ENCODE data around the gene FBH1.

Gene FBH1

DNA sequence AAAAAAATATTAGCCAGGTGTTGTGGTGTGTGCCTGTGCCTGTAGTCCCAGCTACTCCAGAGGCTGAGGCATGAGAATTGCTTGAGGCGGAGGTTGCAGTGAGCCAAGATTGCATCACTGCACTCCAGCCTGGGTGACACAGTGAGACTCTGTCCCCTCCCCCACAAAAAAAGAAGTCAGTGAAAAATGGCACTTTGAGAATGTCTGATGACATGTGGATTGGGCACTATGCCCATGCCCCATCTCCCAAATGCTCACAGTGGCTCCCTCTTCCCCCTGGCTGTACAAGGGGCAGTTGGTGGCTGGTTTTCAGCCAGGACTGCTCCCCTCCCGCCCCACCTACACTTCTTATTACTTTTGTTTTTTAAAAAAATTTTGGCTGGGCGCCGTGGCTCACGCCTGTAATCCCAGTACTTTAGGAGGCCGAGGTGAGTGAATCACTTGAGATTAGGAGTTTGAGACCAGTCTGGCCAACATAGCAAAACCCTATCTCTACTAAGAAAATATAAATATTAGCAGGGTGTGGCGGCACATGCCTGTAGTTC lies 61.2 kb downstream of the FBH1 start:
- Histone ChIP-seq H4K20me1 (ENCODE audit: insufficient read depth, low read length) (no peaks in the 10 kb centered on the region), H3K9me3 (ENCODE audit: insufficient read depth, low read length, severe bottlenecking) (no peaks in the 10 kb centered on the region), H3K27ac (ENCODE audit: low read length) (no peak overlapping the region), H3K79me2 (ENCODE audit: insufficient read depth, low read length) (no peaks in the 10 kb centered on the region), H3K36me3 (ENCODE audit: insufficient read depth, low read length) (no peaks in the 10 kb centered on the region), H3K27me3 (ENCODE audit: insufficient read depth, low read length, poor library complexity) (no peaks in the 10 kb centered on the region), H3K9ac (ENCODE audit: low read depth, low read length) (no peak overlapping the region), H2AFZ (ENCODE audit: low read depth, low read length) (no peak overlapping the region), H3K4me3 (ENCODE audit: low read depth in 1 of 2, low read length in 2 of 2) (no peak overlapping the region), H3K4me2 (ENCODE audit: insufficient read depth, low read length) (no peak overlapping the region), H3K4me1 (ENCODE audit: insufficient read depth, low read length) (no peaks in the 10 kb centered on the region)
- peak; percentile 27 for DNase-seq
- 0 out of 3 replicates have a peak, but pooled peaks have one; percentile 60 for ATAC-seq (ENCODE audit: insufficient read depth, low read depth)
- no peak for TF ChIP-seq EZH2 (IDR thresholded peaks at IDR 0.05; ENCODE audit: borderline replicate concordance, low read depth, low read length, severe bottlenecking)
- TF ChIP-seq, protein P1, sequence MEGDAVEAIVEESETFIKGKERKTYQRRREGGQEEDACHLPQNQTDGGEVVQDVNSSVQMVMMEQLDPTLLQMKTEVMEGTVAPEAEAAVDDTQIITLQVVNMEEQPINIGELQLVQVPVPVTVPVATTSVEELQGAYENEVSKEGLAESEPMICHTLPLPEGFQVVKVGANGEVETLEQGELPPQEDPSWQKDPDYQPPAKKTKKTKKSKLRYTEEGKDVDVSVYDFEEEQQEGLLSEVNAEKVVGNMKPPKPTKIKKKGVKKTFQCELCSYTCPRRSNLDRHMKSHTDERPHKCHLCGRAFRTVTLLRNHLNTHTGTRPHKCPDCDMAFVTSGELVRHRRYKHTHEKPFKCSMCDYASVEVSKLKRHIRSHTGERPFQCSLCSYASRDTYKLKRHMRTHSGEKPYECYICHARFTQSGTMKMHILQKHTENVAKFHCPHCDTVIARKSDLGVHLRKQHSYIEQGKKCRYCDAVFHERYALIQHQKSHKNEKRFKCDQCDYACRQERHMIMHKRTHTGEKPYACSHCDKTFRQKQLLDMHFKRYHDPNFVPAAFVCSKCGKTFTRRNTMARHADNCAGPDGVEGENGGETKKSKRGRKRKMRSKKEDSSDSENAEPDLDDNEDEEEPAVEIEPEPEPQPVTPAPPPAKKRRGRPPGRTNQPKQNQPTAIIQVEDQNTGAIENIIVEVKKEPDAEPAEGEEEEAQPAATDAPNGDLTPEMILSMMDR (IDR thresholded peaks at IDR 0.05; ENCODE audit: borderline replicate concordance, extremely low read depth, low read length, poor library complexity, severe bottlenecking) = no peak

DNA sequence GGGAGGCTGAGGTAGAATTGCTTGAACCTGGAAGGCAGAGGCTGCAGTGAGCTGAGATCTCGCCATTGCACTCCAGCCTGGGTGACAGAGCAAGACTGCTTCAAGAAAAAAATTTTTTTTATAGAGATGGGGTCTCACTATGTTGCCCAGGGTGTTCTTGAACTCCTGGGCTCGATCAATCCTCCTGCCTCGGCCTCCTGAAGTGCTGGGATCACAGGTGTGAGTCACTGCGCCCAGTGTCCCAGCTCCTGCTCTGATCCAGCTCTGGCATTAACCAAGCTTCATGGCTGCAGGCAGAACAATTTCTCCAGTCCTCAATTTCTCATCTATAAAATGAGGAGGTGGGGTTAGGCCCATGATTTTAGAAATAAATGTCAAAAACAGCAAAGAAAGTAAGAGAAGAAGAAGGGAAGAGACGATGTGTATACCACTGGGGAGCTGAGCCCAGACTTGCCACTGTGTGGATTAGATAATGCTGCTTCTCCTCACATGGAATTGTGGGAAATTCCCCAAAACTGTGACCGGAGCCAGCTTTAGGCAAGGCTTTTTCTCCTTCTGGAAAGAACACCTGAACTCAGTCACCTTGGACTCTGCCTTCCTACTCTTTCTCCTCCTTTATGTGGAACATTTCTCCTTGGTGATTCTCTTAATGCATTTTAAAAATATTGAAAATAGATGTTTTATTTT lies 61.8 kb downstream of the FBH1 start:
- Histone ChIP-seq H3K36me3 (ENCODE audit: insufficient read depth, low read length) (no peaks in the 10 kb centered on the region), H4K20me1 (ENCODE audit: insufficient read depth, low read length) (no peaks in the 10 kb centered on the region), H3K4me1 (ENCODE audit: insufficient read depth, low read length) (no peaks in the 10 kb centered on the region), H3K27ac (ENCODE audit: low read length) (no peak overlapping the region), H2AFZ (ENCODE audit: low read depth, low read length) (no peak overlapping the region), H3K79me2 (ENCODE audit: insufficient read depth, low read length) (no peaks in the 10 kb centered on the region), H3K9me3 (ENCODE audit: insufficient read depth, low read length, severe bottlenecking) (no peaks in the 10 kb centered on the region), H3K4me3 (ENCODE audit: low read depth in 1 of 2, low read length in 2 of 2) (no peak overlapping the region), H3K27me3 (ENCODE audit: insufficient read depth, low read length, poor library complexity) (no peaks in the 10 kb centered on the region), H3K4me2 (ENCODE audit: insufficient read depth, low read length) (no peak overlapping the region), H3K9ac (ENCODE audit: low read depth, low read length) (no peak overlapping the region)
- no peak for TF ChIP-seq EZH2 (IDR thresholded peaks at IDR 0.05; ENCODE audit: borderline replicate concordance, low read depth, low read length, severe bottlenecking)
- TF ChIP-seq, protein P1 (IDR thresholded peaks at IDR 0.05; ENCODE audit: borderline replicate concordance, extremely low read depth, low read length, poor library complexity, severe bottlenecking) = no peak
- DNase-seq = no peak
- ATAC-seq (ENCODE audit: insufficient read depth, low read depth) = no peak

DNA sequence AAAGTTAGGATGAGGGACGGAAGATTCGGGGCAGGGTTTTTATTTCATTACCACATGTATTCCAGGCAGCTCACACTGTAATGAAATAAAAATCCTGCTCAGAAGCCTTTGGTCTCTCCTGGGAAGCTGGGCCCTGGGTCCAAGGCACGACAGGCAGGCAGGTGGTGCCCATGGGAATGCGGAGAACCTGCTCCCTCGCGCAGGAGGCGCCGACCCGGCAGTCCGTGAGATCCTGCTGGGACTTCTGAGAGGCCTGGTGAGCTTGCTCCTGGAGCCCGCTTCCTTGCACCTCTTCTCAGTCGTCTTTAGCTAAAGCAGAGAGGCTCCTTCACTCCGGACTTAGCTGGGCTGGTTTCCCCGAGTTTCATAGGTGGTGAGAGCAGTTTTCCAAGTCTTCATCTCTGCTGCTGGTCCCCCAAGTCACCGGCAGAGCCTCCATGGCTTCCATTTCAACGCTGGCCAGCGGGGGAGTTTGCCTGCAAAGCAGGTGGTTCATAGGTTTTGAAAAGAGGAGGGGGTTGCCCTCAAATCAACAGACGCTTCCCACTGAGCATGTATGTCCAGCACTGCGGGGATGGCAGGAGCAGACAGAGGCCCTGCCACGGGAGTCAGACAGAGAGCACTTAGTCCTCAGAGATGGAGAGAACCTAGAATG lies 62.8 kb downstream of the FBH1 start:
- Histone ChIP-seq H3K27ac (ENCODE audit: low read length) (no peak overlapping the region), H4K20me1 (ENCODE audit: insufficient read depth, low read length) (no peaks in the 10 kb centered on the region), H2AFZ (ENCODE audit: low read depth, low read length) (no peak overlapping the region), H3K36me3 (ENCODE audit: insufficient read depth, low read length) (no peaks in the 10 kb centered on the region), H3K4me3 (ENCODE audit: low read depth in 1 of 2, low read length in 2 of 2) (no peak overlapping the region), H3K79me2 (ENCODE audit: insufficient read depth, low read length) (no peaks in the 10 kb centered on the region), H3K4me2 (ENCODE audit: insufficient read depth, low read length) (no peak overlapping the region), H3K9ac (ENCODE audit: low read depth, low read length) (no peak overlapping the region), H3K9me3 (ENCODE audit: insufficient read depth, low read length, severe bottlenecking) (no peaks in the 10 kb centered on the region), H3K27me3 (ENCODE audit: insufficient read depth, low read length, poor library complexity) (no peaks in the 10 kb centered on the region), H3K4me1 (ENCODE audit: insufficient read depth, low read length) (no peaks in the 10 kb centered on the region)
- TF ChIP-seq, protein P1 (IDR thresholded peaks at IDR 0.05; ENCODE audit: borderline replicate concordance, extremely low read depth, low read length, poor library complexity, severe bottlenecking) = no peak
- no peak for TF ChIP-seq EZH2 (IDR thresholded peaks at IDR 0.05; ENCODE audit: borderline replicate concordance, low read depth, low read length, severe bottlenecking)
- DNase-seq (no peak), ATAC-seq (ENCODE audit: insufficient read depth, low read depth) (no peak)

Data from DND-41 (cell line).